SIG-M5 (cell line): Measurements from ENCODE around the gene LTN1.

ENCODE experiments used
- DNase-seq: peaks from one replicate; lab custom pipeline; 2025; lab: John Stamatoyannopoulos, UW

LTN1 gene

DNA sequence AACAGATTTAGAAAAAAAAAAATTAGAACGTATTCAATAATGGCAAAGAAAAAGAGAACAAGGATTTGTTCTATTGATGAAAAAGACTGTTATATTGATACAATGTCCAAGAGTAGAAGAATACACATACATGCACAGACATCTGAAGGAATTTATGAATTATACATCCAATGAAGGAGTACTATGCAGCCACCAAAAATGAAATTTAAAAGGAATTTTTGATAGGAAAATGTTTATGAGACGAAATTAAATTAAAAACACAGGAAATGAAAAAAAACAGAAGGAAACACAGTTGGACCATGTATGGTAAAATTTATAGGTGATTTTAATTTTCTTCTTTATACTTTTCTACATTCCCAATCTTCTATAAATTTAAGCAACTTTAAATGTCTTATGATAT, 110.3 kb downstream of the LTN1 start:
- DNase-seq = no peak
